ENCODE data around the gene KRT14. TPM values are rescaled to one million over a fixed set of nuclear protein-coding genes. Genes with fewer than 3 reads are reported as not detected.

Gene KRT14
- total and polyA plus RNA-seq, 2 donors (not counting 3 experiments of a cell fraction or from before 2014, with no cell fraction given) = 0.12 to 0.66 TPM

- H2AFZ ChIP-seq (ENCODE audit: low read depth, low read length) = no peak overlapping the region
- no peaks in the 10 kb centered on the region for H4K20me1 ChIP-seq (replicated peaks; ENCODE audit: control insufficient read depth, extremely low read depth, insufficient read depth, low read length)
- no TSS peak for BruUV-seq (replicated peaks)
- H3K27me3 ChIP-seq (ENCODE audit: control insufficient read depth in 2 of 2, insufficient read depth in 2 of 2, low read length in 2 of 2) = no peaks in the 10 kb centered on the region
- H3K4me1 ChIP-seq (ENCODE audit: control insufficient read depth, extremely low read depth, insufficient read depth, low read length) = no peaks in the 10 kb centered on the region
- H3K36me3 ChIP-seq (ENCODE audit: control insufficient read depth in 2 of 2, extremely low read depth in 1 of 2, insufficient read depth in 2 of 2, low read length in 2 of 2) = no peaks in the 10 kb centered on the region
- no peak overlapping the region for H3K9ac ChIP-seq (replicated peaks; ENCODE audit: extremely low read depth, insufficient read depth, low read length)
- H3K4me2 ChIP-seq (ENCODE audit: insufficient read depth, low read length) = no peak overlapping the region
- FAIRE-seq (no peak), DNase-seq (ENCODE audit: low read depth, low spot score) (no peak)
- no peak overlapping the region for H3K27ac ChIP-seq (ENCODE audit: insufficient read depth, low read depth, low read length)
- no peak for TF ChIP-seq MAX (IDR thresholded peaks at IDR 0.05; ENCODE audit: insufficient read depth, insufficient read length)
- TF ChIP-seq POLR2A (IDR thresholded peaks at IDR 0.05; ENCODE audit: low read depth, low read length) = no peak
- TF ChIP-seq FOS (IDR thresholded peaks at IDR 0.05; ENCODE audit: borderline replicate concordance, insufficient read depth, low read length) = no peak
- TF ChIP-seq CTCF (IDR thresholded peaks at IDR 0.05; ENCODE audit: extremely low read depth in 1 of 2, insufficient read depth in 1 of 2, low read depth in 1 of 2, low read length in 2 of 2) = no peak
- TF ChIP-seq JUN (IDR thresholded peaks at IDR 0.05; ENCODE audit: borderline replicate concordance, insufficient read depth, insufficient read length, low read depth) = no peak
- TF ChIP-seq POLR2AphosphoS5 (IDR thresholded peaks at IDR 0.05; ENCODE audit: insufficient read depth, low read depth, low read length) = no peak
- TF ChIP-seq EZH2 (IDR thresholded peaks at IDR 0.05; ENCODE audit: borderline replicate concordance, low read depth, low read length, severe bottlenecking) = no peak
- TF ChIP-seq GATA2 (IDR thresholded peaks at IDR 0.05; ENCODE audit: insufficient read depth, insufficient read length, low read depth, low read length) = no peak
- TF ChIP-seq MYC (IDR thresholded peaks at IDR 0.05; ENCODE audit: low read depth, low read length) = no peak
- ChIA-PET POLR2A (no interaction called here), CTCF (interaction anchor here (1.4 kb wide), 1 partner anchor 32 kb away, joined by 4 read pairs; no protein-coding TSS in a partner anchor)
- H3K4me3 ChIP-seq (replicated peaks in 1 of 3; ENCODE audit: insufficient read depth in 1 of 3, low read depth in 1 of 3, low read length in 3 of 3) = no peak overlapping the region
- H3K79me2 ChIP-seq (ENCODE audit: control insufficient read depth, insufficient read depth, low read length) = no peaks in the 10 kb centered on the region
- dilution Hi-C loops (cut with MboI; ENCODE audit: extremely low pct_ligation_motif_present, low sequenced_read_pairs) = no loop called here
- no peaks in the 10 kb centered on the region for H3K9me1 ChIP-seq (replicated peaks; ENCODE audit: control insufficient read depth, extremely low read depth, insufficient read depth, low read length)
- intact Hi-C loops (cut with micrococcal nuclease) = loop anchor here (1.0 kb wide), 1 partner anchor 37 kb away; no protein-coding TSS in a partner anchor
- no peaks in the 10 kb centered on the region for H3K9me3 ChIP-seq (replicated peaks; ENCODE audit: control insufficient read depth, insufficient read depth, low read length)
These were observed 24.4 kb upstream of the KRT14 start for GRCh38 chr17:41610965-41611640.

Measured in endothelial cell of umbilical vein (primary cell).